GM21381 (cell line): ENCODE data around the gene OBSCN.

Experiments used
- ATAC-seq: cut with Tn5 transposase; IDR thresholded peaks from one replicate; pipeline ENCODE4 v1.9.1; 2021; ENCODE audit warnings: mild to moderate bottlenecking, moderate library complexity; ENCODE audit not compliant: unreplicated experiment

OBSCN gene

DNA sequence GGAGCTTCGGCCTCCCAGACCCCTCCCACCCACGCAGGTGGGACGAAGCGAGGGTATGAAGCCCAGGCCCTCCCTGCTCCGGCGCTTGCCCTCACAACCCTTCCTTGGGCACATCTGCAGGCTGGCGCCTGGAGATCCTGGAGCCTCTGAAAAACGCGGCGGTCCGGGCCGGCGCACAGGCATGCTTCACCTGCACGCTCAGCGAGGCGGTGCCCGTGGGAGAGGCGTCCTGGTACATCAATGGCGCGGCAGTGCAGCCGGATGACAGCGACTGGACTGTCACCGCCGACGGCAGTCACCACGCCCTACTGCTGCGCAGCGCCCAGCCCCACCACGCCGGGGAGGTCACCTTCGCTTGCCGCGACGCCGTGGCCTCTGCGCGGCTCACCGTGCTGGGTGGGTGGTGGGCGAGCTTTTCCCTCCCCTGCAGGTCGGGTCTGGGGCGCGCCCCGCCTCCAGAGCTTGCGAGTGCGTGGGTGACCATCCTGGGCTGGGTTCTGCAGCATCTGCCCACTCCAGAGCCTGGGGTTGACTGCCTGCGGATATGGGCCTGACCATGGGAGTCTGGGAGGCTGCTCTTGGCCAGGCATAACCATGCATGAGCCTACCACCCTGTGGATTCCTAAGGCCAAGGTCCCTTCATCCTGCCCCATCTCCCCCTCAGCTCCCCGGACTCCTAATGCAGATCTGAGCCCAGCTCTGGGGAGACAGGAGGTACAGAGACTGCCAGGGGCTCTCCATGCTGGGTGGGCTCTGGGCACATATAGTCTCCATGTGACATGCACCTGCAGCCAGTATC lies 108.9 kb downstream of the OBSCN start:
- ATAC-seq = no peak

DNA sequence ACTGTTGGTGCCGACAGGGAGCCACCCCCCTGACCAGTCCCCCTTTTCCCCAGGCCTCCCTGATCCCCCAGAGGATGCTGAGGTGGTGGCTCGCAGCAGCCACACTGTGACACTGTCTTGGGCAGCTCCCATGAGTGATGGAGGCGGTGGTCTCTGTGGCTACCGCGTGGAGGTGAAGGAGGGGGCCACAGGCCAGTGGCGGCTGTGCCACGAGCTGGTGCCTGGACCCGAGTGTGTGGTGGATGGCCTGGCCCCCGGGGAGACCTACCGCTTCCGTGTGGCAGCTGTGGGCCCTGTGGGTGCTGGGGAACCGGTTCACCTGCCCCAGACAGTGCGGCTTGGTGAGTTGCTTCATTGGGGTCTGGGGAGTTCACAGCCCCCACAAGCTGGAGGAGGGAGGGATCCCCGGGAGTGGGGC lies 109.6 kb downstream of the OBSCN start:
- no peak for ATAC-seq

DNA sequence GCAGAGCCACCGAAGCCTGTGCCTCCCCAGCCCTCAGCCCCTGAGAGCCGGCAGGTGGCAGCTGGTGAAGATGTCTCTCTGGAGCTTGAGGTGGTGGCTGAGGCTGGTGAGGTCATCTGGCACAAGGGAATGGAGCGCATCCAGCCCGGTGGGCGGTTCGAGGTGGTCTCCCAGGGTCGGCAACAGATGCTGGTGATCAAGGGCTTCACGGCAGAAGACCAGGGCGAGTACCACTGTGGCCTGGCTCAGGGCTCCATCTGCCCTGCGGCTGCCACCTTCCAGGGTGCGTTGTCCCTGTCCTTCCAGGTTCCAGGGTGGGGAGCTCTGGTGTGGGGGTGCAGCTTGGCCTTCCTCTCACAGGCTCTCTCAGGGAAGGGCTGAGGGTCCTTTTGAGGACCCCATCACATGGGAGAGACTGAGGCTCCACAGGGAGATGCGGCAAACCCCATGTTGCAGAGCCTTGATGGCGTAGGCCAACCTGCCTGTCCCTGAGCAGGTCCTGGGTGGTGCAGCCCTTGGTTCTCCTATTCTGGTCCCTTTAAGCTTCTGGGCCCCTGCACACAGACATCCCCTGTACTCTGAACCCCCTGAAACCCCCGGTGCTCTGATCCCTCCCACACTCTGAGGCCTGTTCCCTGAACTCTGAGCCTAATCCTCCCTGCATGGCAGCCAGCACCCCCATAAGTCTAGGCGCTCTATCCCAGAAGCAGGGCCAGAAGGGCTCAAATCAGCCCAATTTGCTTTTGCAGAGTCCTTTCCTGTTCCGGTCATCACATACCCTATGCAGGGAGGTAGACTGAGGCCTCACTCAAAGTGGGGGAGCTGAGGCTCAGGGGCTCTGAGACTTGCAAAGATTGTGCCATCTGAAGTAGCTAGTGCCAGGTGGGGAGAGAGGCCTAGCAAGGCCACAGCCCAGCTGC lies 110.3 kb downstream of the OBSCN start:
- no peak for ATAC-seq

DNA sequence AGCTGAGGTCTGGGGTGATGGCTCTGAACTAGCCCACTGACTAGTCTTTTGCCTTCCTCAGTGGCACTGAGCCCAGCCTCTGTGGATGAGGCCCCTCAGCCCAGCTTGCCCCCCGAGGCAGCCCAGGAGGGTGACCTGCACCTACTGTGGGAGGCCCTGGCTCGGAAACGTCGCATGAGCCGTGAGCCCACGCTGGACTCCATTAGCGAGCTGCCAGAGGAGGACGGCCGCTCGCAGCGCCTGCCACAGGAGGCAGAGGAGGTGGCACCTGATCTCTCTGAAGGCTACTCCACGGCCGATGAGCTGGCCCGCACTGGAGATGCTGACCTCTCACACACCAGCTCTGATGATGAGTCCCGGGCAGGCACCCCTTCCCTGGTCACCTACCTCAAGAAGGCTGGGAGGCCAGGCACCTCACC lies 111.0 kb downstream of the OBSCN start:
- no peak for ATAC-seq

DNA sequence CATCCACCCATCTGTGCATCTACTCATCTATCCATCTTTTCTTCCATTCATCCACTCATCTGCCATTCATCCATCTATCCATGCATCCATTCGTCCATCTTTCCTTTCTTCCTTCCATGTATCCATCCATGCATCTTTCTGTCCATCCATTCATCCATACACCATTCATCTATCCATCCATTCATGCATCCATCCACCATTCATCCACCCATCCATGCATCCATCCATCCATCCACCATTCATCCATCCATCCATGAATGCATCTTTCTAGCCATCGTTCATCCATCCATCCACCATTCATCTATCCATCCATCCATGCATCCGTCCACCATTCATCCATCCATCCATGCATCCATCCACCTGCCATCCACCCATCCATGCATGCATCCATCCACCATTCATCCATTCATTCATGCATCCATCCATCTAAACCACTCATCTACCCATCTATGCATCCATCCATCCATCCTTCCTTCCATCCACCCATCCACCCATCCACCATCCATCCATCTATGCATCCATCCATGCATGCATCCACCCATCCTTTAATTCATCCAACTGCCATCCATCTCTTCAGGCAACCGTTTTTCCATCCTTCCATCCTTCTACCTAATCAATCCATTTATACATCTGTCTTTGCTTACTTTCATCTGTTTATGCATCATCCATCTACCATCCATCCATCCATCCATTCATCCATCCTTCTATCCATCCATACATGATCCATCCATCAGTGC lies 111.7 kb downstream of the OBSCN start:
- no peak for ATAC-seq

DNA sequence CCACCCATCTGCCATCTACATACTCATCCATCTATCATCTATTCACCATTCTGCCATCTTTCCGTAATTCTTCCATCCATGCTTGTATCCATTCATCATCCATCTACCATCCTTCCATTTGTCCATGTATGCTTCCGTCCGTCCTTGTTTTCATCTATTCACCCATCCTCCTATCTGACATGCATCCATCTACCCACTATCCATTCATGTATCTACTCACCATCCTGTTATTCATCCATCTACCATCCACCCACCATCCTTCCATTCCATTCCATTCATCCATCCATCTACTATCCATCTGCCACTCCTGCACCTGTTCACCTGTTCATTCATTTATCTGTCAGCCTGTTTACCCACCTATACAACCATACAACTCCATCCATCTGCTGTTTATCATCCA lies 112.5 kb downstream of the OBSCN start:
- no peak for ATAC-seq

DNA sequence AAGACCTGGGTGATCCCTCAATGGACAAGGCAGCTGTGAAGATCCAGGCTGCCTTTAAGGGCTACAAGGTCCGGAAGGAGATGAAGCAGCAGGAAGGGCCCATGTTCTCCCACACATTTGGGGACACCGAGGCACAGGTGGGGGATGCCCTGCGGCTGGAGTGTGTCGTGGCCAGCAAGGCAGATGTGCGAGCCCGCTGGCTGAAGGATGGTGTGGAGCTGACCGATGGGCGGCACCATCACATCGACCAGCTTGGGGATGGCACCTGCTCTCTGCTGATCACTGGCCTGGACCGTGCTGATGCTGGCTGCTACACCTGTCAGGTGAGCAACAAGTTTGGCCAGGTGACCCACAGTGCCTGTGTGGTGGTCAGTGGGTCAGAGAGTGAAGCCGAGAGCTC lies 113.6 kb downstream of the OBSCN start:
- ATAC-seq = no peak

DNA sequence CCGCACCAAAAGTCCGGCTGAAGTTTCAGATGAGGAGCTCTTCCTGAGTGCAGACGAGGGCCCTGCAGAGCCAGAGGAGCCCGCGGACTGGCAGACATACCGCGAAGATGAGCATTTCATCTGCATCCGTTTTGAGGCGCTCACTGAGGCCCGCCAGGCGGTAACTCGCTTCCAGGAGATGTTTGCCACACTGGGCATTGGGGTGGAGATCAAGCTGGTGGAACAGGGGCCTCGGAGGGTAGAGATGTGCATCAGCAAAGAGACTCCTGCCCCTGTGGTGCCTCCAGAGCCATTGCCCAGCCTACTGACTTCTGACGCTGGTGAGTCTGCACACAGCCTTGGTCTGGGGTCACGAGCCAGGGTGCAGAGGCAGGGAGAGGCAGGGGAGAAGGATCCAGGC lies 114.1 kb downstream of the OBSCN start:
- ATAC-seq = no peak

DNA sequence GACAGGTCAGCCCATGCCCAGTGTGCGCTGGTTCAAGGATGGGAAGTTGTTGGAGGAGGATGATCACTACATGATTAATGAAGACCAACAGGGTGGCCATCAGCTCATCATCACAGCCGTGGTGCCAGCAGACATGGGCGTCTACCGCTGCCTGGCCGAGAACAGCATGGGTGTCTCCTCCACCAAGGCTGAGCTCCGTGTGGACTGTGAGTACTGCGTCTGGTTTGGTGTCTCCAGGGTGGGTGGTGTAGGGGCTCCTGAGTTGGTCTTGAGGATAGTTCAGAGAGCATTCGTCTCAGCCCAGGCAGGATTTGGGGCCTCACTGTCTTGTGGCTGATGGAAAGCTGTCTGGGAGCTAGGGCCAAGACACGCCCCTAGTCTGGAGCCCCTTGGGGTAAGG lies 115.6 kb downstream of the OBSCN start:
- ATAC-seq = no peak

DNA sequence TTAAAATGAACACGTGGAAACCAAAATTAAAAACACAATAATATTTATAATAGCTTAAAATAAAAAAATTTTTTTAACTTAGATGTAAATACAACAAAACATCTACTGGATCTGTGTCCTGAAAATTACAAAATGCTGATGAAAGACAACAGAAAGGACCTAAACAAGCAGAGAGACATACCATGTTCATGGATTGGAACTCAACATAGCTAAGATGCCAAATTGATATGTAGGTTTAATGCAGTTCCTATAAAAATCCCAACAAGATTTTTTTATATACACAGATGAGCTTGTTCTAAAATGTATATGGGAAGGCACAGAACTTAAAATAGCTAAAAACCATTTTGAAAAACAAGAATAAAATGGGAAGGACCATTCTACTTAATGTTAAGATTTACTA lies 117.4 kb downstream of the OBSCN start:
- ATAC-seq = no peak

DNA sequence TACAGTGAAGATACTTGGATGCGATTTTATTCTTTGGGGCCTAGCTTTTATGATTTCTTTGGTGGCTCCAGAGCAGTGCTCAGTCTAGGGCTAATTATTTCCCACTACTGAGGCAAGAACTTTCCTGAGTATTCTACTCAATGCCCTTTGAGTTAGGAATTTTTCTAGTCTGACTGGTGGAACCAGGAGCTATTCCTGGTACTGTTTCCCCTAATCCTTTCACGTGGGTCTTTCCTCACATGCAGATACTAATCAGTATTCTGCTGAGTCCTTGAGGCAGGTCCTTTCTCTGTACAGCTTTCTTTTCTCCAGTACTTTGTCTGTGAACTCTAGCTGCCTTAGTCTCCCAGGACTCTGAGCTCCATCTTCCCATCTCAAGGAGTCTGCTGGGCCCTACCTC lies 122.0 kb downstream of the OBSCN start:
- ATAC-seq = no peak

DNA sequence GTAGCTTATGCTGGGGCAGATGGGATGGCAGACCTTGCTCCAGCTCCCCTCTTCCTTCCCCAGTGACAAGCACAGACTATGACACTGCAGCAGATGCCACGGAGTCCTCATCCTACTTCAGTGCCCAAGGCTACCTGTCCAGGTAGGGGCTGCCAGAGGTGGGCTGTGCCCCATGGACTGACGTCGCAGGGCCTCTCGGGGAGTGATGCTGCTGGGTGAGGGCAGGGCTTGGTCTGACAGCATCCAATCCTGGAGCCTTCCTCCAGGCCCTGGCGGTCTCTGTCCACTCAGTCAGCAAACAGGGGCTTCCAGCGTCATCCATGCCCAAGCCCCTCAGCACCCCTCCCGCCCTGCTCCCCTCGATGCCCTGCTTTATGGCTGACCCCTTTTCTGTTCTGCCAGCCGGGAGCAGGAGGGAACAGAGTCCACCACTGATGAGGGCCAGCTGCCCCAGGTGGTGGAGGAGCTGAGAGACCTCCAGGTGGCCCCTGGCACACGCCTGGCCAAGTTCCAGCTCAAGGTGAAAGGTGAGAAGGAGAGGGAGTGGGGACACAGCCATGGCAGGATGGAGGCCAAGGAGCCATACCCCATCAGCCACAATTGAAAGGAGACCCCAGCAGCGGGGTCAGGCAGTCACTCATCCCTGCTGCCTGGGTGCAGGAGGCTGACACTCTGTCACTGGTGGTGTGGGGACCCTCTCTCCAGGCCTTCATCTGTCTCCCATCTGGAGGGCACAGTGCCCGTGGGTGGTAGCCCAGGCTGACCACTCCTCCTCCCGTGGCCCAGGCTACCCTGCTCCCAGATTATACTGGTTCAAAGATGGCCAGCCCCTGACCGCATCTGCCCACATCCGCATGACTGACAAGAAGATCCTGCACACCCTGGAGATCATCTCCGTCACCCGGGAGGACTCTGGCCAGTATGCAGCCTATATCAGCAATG lies 125.2 kb downstream of the OBSCN start:
- ATAC-seq = no peak

DNA sequence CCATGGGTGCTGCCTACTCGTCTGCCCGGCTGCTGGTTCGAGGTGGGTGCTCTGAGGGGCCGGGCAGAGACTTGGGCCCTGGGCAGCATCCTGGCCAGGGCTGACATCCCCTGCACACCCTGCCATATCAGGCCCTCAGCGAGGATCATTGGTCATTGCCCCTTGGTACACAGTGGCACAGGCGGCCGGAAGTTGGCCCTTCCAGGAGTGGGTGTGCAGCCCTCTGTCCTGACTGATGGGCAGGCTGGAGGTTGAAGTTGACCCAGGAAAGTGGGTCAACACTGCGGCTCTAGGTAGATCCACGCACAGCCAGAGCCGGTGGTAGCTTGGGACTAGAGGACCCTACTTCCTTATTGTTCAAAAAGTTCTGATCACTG lies 125.9 kb downstream of the OBSCN start:
- ATAC-seq = no peak

DNA sequence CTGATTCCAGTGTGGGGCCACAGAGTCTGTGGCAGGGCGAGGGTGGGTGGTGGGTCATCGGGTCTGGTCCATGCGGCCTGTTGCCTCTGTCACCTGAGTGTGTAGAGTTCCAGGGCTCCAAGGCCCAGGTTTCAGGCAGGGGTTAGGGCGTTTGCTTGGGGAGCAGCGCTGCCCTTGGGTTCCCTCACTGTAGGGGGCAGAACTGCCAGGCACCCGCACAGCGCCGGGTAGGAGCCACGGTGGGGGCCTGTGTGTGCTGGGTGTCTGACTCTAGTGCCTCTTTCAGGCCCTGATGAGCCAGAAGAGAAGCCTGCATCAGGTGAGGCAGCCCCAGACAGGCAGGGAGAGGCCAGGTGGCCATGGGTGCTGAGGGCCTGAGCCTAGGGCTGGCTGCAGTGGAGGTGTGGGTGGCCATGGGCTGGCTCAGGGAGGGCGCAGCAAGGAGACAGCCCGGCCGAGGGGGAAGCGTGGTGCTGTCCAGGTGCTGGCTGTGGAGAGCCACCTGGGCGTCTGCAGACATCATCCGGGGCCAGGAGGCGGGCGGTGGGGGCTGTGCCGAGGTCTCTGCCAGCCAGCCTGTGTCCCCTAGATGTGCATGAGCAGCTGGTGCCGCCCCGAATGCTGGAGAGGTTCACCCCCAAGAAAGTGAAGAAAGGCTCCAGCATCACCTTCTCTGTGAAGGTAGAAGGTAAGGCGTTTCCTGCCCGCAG lies 126.5 kb downstream of the OBSCN start:
- ATAC-seq = no peak

DNA sequence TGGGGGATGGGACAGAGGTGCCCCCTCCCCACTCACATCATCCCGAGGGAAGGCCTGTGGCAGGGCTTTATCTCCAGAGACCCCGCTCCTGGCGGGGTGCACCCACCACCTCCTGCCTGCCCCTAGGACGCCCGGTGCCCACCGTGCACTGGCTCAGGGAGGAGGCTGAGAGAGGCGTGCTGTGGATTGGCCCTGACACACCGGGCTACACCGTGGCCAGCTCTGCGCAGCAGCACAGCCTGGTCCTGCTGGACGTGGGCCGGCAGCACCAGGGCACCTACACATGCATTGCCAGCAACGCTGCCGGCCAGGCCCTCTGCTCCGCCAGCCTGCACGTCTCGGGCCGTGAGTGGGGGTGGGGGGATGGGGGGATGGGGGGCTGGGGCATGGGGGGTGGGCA lies 127.1 kb downstream of the OBSCN start:
- ATAC-seq = no peak

DNA sequence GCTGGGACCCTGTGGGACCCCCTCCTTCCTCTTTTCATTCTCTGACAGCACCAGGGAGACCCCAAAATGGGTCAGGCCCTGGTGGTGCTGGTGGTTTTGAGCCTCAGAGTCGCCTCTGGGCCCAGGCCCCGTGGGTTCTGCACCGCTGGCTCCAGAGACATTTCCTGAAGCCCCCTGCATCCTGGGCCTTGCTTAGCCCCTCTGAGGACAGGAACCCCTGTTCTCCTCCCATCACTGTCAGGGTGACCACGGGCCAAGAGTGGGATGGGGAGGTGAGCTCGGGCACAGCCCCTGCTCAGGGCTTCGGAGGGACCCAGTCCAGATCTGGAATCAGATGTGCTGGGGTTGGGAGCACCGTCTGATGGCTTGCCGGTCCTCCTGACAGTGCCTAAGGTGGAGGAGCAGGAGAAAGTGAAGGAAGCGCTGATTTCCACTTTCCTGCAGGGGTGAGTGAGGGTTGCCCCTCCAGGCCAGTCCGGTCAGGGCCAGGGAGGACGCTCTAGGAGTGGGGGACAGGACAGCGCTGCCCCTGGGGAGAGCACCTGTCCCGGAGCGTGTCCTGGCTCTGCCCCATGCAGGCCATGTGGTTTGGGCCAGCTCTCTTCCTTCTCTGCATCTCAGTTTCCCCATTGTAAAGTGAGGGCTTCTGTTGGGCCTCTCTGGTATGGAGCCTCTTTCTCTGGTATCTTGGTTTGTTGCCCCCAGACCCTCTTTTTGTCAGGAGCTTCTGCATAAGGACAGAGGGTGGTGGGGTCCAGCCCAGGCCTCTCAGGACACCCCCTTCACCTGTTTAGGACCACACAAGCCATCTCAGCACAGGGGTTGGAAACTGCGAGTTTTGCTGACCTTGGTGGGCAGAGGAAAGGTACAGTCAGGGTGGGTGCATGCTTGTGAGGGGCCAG lies 127.8 kb downstream of the OBSCN start:
- no peak for ATAC-seq

DNA sequence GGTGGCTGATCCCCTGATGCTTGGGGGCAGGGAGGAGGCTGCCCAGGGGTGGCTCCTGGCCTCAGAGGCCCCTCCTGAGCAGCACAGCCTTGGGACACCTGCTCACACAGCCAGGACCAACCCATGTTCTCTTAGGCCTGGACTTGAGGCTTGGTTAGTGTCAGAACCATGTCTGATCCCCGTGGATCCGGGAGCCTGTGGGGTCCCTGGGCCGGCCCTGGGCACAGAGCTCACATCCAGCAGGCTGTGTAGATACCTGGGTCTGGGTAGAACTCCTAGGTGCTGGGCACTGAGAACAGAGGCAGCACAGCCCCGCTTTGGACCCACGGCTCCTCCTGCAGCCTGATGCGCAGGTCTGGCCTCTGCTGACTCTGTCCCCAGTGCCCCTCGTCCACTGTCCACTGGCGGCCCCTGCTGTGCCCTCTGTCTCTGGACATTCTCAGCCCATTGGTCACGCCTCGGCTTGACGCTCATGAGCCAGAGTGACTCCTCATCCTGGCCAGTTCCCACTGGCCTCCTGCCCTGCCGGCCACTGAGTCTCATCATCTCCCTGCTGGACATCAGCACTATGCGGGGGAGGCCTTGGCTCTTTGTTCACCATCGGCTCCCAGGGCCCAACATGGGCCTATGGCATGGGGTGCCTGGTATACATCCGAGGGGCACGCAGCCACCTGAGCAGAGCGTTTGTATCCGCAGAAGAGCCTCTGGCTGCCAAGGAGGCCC lies 128.6 kb downstream of the OBSCN start:
- no peak for ATAC-seq

DNA sequence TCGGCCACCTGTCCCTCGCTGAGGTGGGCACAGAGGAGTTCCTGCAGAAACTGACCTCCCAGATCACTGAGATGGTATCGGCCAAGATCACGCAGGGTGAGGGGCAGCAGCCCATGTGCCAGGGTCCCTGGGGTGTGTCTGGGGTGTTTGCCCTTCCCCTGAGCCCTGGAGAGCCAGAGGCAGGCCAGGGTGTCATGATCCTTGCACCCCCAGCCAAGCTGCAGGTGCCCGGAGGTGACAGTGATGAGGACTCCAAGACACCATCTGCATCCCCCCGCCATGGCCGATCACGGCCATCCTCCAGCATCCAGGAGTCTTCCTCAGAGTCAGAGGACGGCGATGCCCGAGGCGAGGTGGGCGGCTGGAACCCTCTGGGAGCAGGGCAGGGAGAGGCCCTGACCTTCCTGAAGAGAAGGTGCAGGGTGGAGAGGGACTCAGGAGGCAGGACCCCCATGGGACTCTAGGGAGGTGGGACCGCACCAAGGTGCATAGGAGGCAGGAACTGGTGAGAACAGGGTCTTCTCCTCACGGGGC lies 129.3 kb downstream of the OBSCN start:
- no peak for ATAC-seq
